WTC11 (cell line): ENCODE data around the gene CCNYL1.

ENCODE experiments used
- CREM ChIP-seq: sonication (generic); formaldehyde crosslinking; IDR thresholded peaks from 2 replicates; pipeline ENCODE4 v1.8.1; 2022; ENCODE audit warnings: mild to moderate bottlenecking, missing genetic modification reagents, moderate library complexity
- CTCF ChIP-seq: fragments of 200-600 bp; IDR thresholded peaks from 2 replicates; pipeline ENCODE4 v1.8.0; 2022; ENCODE audit warnings: antibody characterized with exemption
- ETV6 ChIP-seq: sonication (generic); formaldehyde crosslinking; IDR thresholded peaks from 2 replicates; pipeline ENCODE4 v1.8.1; 2022; ENCODE audit warnings: mild to moderate bottlenecking, missing genetic modification reagents
- NFYB ChIP-seq: sonication (generic); formaldehyde crosslinking; conservative IDR thresholded peaks from 2 replicates; pipeline ENCODE4 v1.8.0; 2022; ENCODE audit warnings: low read depth, missing genetic modification reagents
- NR2C2 ChIP-seq: sonication (generic); formaldehyde crosslinking; IDR thresholded peaks from 2 replicates; pipeline ENCODE4 v1.8.0; 2022; ENCODE audit warnings: mild to moderate bottlenecking, missing genetic modification reagents
- ZNF138 ChIP-seq: sonication (generic); formaldehyde crosslinking; conservative IDR thresholded peaks from 2 replicates; pipeline ENCODE4 v1.8.1; 2022; ENCODE audit warnings: mild to moderate bottlenecking, moderate library complexity, missing genetic modification reagents

GRCh38 chr2:207771421-207771820, 60.0 kb downstream of the CCNYL1 start:
- no peak for TF ChIP-seq ETV6 (CRISPR knock-in tag)
- TF ChIP-seq ZNF138, result no peak
- TF ChIP-seq CTCF, result no peak
- no peak for TF ChIP-seq CREM
- no peak for TF ChIP-seq NR2C2 (CRISPR knock-in tag)
- TF ChIP-seq NFYB (CRISPR knock-in tag), result no peak
